ENCODE measurements around the gene SLC38A9.

The SLC38A9 gene

DNA sequence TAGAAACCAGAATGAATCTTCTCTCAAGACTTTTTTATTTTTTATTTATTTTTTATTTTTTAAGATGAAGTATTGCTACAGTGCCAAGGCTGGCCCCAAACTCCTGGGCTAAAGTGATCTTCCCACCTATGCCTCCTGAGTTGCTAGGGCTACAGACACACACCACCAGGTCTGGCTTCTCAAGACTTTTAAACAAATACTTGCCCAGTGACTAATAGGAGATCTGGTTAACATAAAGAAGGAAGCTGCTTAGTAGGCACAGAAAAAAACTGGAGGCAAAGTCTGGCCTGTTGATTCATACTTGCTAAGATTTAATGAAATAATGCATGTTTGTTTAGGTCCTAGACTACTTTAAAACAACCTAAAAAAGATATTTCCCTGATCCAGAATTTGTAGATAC is 43.8 kb downstream of the SLC38A9 start:
- no peak overlapping the region for H3K27ac ChIP-seq
- no peak overlapping the region for H3K4me2 ChIP-seq (ENCODE audit: low read length)
- H3K27me3 ChIP-seq (ENCODE audit: control insufficient read depth, insufficient read depth, low read length), result no peaks in the 10 kb centered on the region
- no peak overlapping the region for H3K9ac ChIP-seq
- no peaks in the 10 kb centered on the region for H3K4me1 ChIP-seq
- H3K79me2 ChIP-seq, result no peaks in the 10 kb centered on the region
- H3K9me3 ChIP-seq (ENCODE audit: control insufficient read depth, low read length), result no peaks in the 10 kb centered on the region
- no peaks in the 10 kb centered on the region for H3K36me3 ChIP-seq (ENCODE audit: control insufficient read depth, insufficient read depth, low read length)
- no peak overlapping the region for H3K4me3 ChIP-seq (ENCODE audit: low read depth, low read length)
- no peak overlapping the region for H2AFZ ChIP-seq
- TF ChIP-seq, protein P1, sequence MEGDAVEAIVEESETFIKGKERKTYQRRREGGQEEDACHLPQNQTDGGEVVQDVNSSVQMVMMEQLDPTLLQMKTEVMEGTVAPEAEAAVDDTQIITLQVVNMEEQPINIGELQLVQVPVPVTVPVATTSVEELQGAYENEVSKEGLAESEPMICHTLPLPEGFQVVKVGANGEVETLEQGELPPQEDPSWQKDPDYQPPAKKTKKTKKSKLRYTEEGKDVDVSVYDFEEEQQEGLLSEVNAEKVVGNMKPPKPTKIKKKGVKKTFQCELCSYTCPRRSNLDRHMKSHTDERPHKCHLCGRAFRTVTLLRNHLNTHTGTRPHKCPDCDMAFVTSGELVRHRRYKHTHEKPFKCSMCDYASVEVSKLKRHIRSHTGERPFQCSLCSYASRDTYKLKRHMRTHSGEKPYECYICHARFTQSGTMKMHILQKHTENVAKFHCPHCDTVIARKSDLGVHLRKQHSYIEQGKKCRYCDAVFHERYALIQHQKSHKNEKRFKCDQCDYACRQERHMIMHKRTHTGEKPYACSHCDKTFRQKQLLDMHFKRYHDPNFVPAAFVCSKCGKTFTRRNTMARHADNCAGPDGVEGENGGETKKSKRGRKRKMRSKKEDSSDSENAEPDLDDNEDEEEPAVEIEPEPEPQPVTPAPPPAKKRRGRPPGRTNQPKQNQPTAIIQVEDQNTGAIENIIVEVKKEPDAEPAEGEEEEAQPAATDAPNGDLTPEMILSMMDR (IDR thresholded peaks at IDR 0.05), result no peak

DNA sequence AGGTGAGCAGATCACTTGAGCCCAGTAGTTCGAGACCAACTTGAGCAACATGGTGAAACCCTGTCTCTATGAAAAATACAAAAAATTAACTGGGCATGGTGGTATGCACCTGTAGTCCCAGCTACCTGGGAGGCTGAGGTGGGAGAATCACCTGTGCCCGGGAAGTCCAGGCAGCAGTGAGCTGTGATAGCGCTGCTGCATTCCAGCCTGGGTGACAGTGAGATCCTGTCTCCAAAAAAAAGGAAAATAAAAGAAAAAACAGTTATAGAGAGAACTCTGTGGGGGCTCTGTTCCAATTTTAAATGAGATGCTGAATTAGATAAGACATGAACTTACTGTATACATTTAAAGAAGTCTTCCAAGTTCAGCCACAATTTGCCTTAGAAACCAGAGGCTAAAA is 44.2 kb downstream of the SLC38A9 start:
- Histone ChIP-seq H3K4me2 (ENCODE audit: low read length) (no peak overlapping the region), H3K36me3 (ENCODE audit: control insufficient read depth, insufficient read depth, low read length) (no peaks in the 10 kb centered on the region), H3K9ac (no peak overlapping the region), H3K79me2 (no peaks in the 10 kb centered on the region), H3K4me3 (ENCODE audit: low read depth, low read length) (no peak overlapping the region), H3K27ac (no peak overlapping the region), H3K9me3 (ENCODE audit: control insufficient read depth, low read length) (no peaks in the 10 kb centered on the region), H3K27me3 (ENCODE audit: control insufficient read depth, insufficient read depth, low read length) (no peaks in the 10 kb centered on the region), H2AFZ (no peak overlapping the region), H3K4me1 (no peaks in the 10 kb centered on the region)
- TF ChIP-seq, protein P1 (IDR thresholded peaks at IDR 0.05), result no peak

DNA sequence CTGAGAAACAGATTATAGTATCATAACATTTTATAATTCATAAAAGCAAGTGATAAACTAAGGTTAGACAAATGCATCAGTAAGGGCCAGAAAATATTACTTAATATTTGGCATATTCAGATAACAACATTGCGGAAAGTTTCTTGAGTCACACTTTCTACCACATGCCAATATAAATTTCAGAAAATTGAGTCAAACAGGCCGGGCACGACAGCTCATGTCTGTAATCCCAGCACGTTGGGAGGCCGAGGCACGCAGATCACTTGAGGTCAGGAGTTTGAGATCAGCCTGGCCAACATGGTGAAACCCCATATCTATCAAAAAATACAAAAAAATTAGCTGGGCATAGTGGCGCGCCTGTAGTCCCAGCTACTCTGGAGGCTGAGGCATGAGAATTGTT is 47.1 kb downstream of the SLC38A9 start:
- Histone ChIP-seq H2AFZ (no peak overlapping the region), H3K79me2 (no peaks in the 10 kb centered on the region), H3K4me2 (ENCODE audit: low read length) (no peak overlapping the region), H3K36me3 (ENCODE audit: control insufficient read depth, insufficient read depth, low read length) (no peaks in the 10 kb centered on the region), H3K9ac (no peak overlapping the region), H3K4me1 (no peaks in the 10 kb centered on the region), H3K27ac (no peak overlapping the region), H3K9me3 (ENCODE audit: control insufficient read depth, low read length) (no peaks in the 10 kb centered on the region), H3K4me3 (ENCODE audit: low read depth, low read length) (no peak overlapping the region), H3K27me3 (ENCODE audit: control insufficient read depth, insufficient read depth, low read length) (no peaks in the 10 kb centered on the region)
- TF ChIP-seq, protein P1 (IDR thresholded peaks at IDR 0.05), result no peak

DNA sequence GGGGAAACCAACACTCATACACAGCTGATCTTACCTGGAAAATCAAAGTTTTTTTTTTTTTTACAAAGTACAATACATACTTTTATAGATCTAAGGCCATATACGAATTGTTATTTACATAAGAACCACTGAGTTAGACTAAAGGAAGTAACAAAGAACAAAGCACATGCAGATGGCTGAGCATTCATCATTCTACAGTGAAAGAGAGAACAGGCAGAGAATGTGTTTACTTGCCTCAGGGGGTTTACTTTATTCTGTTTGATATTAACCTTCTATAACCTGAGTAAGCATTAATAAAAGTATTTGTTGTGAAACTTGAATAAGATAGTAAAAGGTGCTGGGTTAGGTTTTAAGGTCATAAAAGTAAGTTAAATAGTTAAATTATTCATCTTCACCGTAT is 54.7 kb downstream of the SLC38A9 start:
- H3K79me2 ChIP-seq, result no peaks in the 10 kb centered on the region
- no peaks in the 10 kb centered on the region for H3K27me3 ChIP-seq (ENCODE audit: control insufficient read depth, insufficient read depth, low read length)
- no peaks in the 10 kb centered on the region for H3K36me3 ChIP-seq (ENCODE audit: control insufficient read depth, insufficient read depth, low read length)
- H3K9ac ChIP-seq, result no peak overlapping the region
- TF ChIP-seq, protein P1 (IDR thresholded peaks at IDR 0.05), result no peak
- no peak overlapping the region for H2AFZ ChIP-seq
- H3K27ac ChIP-seq, result no peak overlapping the region
- no peaks in the 10 kb centered on the region for H3K4me1 ChIP-seq
- no peak overlapping the region for H3K4me3 ChIP-seq (ENCODE audit: low read depth, low read length)
- no peak overlapping the region for H3K4me2 ChIP-seq (ENCODE audit: low read length)
- H3K9me3 ChIP-seq (ENCODE audit: control insufficient read depth, low read length), result no peaks in the 10 kb centered on the region

DNA sequence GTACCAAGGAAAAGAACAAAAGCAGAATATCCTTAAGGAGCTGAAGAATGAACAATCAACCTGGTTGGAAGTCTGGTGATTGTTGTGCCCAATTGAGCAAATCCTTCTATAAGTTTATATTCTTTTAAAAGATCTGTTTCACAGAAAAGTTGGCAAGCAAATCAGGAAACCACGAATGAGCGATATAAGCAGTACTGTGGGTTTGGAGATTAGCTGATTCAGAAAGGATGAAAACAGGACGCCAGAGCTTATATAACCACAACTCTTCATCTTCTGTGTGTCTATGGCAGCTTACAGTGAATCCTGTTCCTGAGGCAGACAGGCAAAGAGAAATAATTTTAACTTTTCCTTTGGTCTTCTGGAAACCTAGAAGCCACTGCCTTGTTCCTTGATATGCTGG is 61.7 kb downstream of the SLC38A9 start:
- TF ChIP-seq, protein P1 (IDR thresholded peaks at IDR 0.05), result no peak
- H3K4me3 ChIP-seq (ENCODE audit: low read depth, low read length), result no peak overlapping the region
- H3K9ac ChIP-seq, result no peak overlapping the region
- H3K36me3 ChIP-seq (ENCODE audit: control insufficient read depth, insufficient read depth, low read length), result no peaks in the 10 kb centered on the region
- no peaks in the 10 kb centered on the region for H3K79me2 ChIP-seq
- no peak overlapping the region for H3K4me2 ChIP-seq (ENCODE audit: low read length)
- no peak overlapping the region for H2AFZ ChIP-seq
- no peaks in the 10 kb centered on the region for H3K4me1 ChIP-seq
- no peaks in the 10 kb centered on the region for H3K27me3 ChIP-seq (ENCODE audit: control insufficient read depth, insufficient read depth, low read length)
- no peak overlapping the region for H3K27ac ChIP-seq
- H3K9me3 ChIP-seq (ENCODE audit: control insufficient read depth, low read length), result no peaks in the 10 kb centered on the region

Data from parathyroid adenoma (tissue), 2 donors.